Activated CD8-positive, alpha-beta memory T cell treated with anti-CD3 and anti-CD28 coated beads for 4 hours (primary cell): ENCODE results near the gene POGZ.

Experiments
- DNase-seq, 2 donors: peaks; one replicate each; pipeline ENCODE4 v3.0.0-alpha.2; 2020; ENCODE audit warnings: low read depth in 2 of 2

Gene POGZ

GRCh38 chr1:151459331-151460046 is at the start of gene POGZ:
POGZ (minus strand) TSS chr1:151459494; CDS start chr1:151442204, 17,290 bp downstream.
- peak; percentile 89 to 90 for DNase-seq

- no peak for DNase-seq
Observed at GRCh38 chr1:151508833-151509232, 49.5 kb upstream of the POGZ start.

GRCh38 chr1:151504759-151505158 is 45.5 kb upstream of the POGZ start:
- no peak for DNase-seq

GRCh38 chr1:151504252-151504651 is 45.0 kb upstream of the POGZ start:
- DNase-seq, result no peak

GRCh38 chr1:151502859-151503780 is 43.8 kb upstream of the POGZ start:
- no peak for DNase-seq

GRCh38 chr1:151502035-151502700 is 42.9 kb upstream of the POGZ start:
- no peak for DNase-seq

GRCh38 chr1:151501474-151501873 is 42.2 kb upstream of the POGZ start:
- DNase-seq, result no peak

GRCh38 chr1:151499930-151500329 is 40.6 kb upstream of the POGZ start:
- DNase-seq, result no peak

GRCh38 chr1:151499365-151499764 is 40.1 kb upstream of the POGZ start:
- no peak for DNase-seq

GRCh38 chr1:151495316-151495715 is 36.0 kb upstream of the POGZ start:
- DNase-seq, result no peak

GRCh38 chr1:151494741-151495281 is 35.5 kb upstream of the POGZ start:
- DNase-seq, result no peak

GRCh38 chr1:151493042-151493441 is 33.7 kb upstream of the POGZ start:
- no peak for DNase-seq

GRCh38 chr1:151492120-151492519 is 32.8 kb upstream of the POGZ start:
- DNase-seq, result no peak

GRCh38 chr1:151491641-151492040 is 32.3 kb upstream of the POGZ start:
- no peak for DNase-seq

GRCh38 chr1:151486557-151486956 is 27.3 kb upstream of the POGZ start:
- no peak for DNase-seq

- DNase-seq, result no peak
Observed at GRCh38 chr1:151485685-151486255, 26.5 kb upstream of the POGZ start.

GRCh38 chr1:151482017-151482416 is 22.7 kb upstream of the POGZ start:
- DNase-seq, result no peak

GRCh38 chr1:151479462-151479861 is 20.2 kb upstream of the POGZ start:
- no peak for DNase-seq

GRCh38 chr1:151478923-151479322 is 19.6 kb upstream of the POGZ start:
- DNase-seq, result no peak

GRCh38 chr1:151478140-151478812 is 19.0 kb upstream of the POGZ start:
- DNase-seq, result no peak

GRCh38 chr1:151477066-151477465 is 17.8 kb upstream of the POGZ start:
- DNase-seq, result no peak
